Measurements from ENCODE around the gene CLSTN2. TPM values are rescaled to one million over a fixed set of nuclear protein-coding genes. Genes with fewer than 3 reads are reported as not detected.

Gene CLSTN2
- total RNA-seq, 4 donors from 2014 or later: 13.4 to 21.3 (median 19.4) TPM

DNA sequence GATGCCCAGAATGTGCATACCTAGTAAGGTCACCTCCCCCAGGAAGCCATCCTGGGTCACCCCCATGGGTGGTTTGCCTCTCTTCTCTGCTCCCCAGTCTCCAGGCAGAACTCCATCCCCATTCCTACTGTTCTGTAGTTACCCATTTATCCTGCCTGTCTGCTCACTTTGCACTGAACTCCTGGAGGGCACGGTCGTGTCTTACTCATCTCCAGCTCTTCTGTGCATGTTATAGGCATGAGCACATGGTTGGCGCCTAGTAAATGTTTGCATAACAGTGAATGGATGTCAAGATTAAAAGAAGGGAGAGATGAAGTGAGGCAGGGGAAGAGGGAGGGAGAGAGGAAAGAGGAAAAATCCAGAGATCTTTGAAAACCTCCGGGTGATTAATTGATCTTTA is 534.5 kb downstream of the CLSTN2 start:
- H3K27me3 ChIP-seq: no peaks in the 10 kb centered on the region
- H3K36me3 ChIP-seq: no peaks in the 10 kb centered on the region
- no peak for DNase-seq (ENCODE audit: low spot score in 2 of 2)
- no peaks in the 10 kb centered on the region for H3K9me3 ChIP-seq
- WGBS, 2 donors: 82 to 83% methylated on average over 4 of the region's 4 CpGs
- H3K4me1 ChIP-seq: no peaks in the 10 kb centered on the region
- H3K4me3 ChIP-seq: no peak overlapping the region
- H3K27ac ChIP-seq: no peak overlapping the region
- TF ChIP-seq EP300 (IDR thresholded peaks at IDR 0.05): no peak
- TF ChIP-seq, protein P1, sequence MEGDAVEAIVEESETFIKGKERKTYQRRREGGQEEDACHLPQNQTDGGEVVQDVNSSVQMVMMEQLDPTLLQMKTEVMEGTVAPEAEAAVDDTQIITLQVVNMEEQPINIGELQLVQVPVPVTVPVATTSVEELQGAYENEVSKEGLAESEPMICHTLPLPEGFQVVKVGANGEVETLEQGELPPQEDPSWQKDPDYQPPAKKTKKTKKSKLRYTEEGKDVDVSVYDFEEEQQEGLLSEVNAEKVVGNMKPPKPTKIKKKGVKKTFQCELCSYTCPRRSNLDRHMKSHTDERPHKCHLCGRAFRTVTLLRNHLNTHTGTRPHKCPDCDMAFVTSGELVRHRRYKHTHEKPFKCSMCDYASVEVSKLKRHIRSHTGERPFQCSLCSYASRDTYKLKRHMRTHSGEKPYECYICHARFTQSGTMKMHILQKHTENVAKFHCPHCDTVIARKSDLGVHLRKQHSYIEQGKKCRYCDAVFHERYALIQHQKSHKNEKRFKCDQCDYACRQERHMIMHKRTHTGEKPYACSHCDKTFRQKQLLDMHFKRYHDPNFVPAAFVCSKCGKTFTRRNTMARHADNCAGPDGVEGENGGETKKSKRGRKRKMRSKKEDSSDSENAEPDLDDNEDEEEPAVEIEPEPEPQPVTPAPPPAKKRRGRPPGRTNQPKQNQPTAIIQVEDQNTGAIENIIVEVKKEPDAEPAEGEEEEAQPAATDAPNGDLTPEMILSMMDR (IDR thresholded peaks at IDR 0.05): no peak
- no peak for TF ChIP-seq POLR2A (IDR thresholded peaks at IDR 0.05)

DNA sequence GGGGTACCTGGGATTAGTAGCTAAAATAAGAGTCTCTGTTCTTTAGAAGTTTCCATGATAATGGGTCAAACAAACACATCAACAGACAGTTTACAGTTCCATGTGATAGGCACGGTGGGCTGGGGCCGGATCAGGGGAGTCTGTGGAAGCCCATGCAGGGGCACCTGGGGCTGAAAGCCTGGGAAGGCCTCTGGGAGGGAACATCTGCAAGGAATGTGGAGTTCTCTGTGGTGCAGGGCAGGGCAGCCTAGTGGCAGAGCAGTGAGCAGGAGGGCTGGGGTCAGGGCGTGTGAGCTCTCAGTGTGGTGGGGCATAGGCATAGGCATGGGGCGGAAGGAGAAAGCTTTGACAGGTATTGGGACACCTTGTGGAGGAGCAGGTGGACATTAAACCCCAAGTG is 535.2 kb downstream of the CLSTN2 start:
- no peaks in the 10 kb centered on the region for H3K27me3 ChIP-seq
- no peak overlapping the region for H3K27ac ChIP-seq
- H3K4me3 ChIP-seq: no peak overlapping the region
- no peaks in the 10 kb centered on the region for H3K36me3 ChIP-seq
- no peaks in the 10 kb centered on the region for H3K9me3 ChIP-seq
- DNase-seq (ENCODE audit: low spot score in 2 of 2): no peak
- WGBS, 2 donors: 84 to 85% methylated on average over 4 of the region's 4 CpGs
- TF ChIP-seq, protein P1 (IDR thresholded peaks at IDR 0.05): no peak
- no peak for TF ChIP-seq POLR2A (IDR thresholded peaks at IDR 0.05)
- TF ChIP-seq EP300 (IDR thresholded peaks at IDR 0.05): no peak
- no peaks in the 10 kb centered on the region for H3K4me1 ChIP-seq

GRCh38 chr3:140470962-140471361 is 536.0 kb downstream of the CLSTN2 start:
- DNase-seq (ENCODE audit: low spot score in 2 of 2): no peak
- Histone ChIP-seq H3K4me1 (no peaks in the 10 kb centered on the region), H3K27me3 (no peaks in the 10 kb centered on the region), H3K9me3 (no peaks in the 10 kb centered on the region), H3K36me3 (no peaks in the 10 kb centered on the region), H3K4me3 (no peak overlapping the region), H3K27ac (no peak overlapping the region)
- 94 to 95% methylated on average over 2 of the region's 2 CpGs for WGBS, 2 donors
- TF ChIP-seq, protein P1 (IDR thresholded peaks at IDR 0.05): no peak
- TF ChIP-seq EP300 (IDR thresholded peaks at IDR 0.05) (no peak), POLR2A (IDR thresholded peaks at IDR 0.05) (no peak)

DNA sequence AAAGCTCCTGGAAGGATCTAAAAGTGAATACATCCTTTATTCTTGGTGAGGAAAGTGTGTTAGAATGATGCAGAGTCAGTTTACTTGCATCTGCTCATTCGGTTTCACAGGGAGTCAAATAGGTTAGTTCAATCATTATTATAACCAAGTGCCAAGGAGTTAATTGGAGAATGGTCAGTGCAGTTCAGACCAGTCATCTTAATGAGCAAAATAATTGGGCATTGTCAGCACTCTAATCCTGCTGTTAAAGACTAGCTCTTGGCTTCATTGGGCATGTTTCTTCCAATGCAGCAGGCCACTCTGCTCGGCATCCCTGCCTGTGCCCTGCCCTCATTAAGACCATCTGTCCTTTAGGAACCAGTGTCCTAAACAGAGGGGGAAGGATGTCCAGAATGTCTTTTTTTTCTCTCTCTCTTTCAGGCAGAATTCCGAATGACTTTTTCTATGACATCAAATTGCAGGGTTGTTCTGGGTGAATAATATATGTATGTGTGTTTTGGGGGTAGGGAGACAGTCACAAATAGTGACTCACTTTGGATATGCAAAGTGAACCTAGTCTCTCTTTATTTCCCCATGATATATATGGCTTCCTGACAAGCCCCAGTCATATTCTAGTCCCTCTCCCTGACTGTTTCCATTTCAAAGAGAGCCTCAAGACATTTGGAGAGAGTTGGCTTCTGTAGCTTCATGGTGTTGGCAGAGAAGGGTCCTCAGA is 537.5 kb downstream of the CLSTN2 start:
- Histone ChIP-seq H3K27me3 (no peaks in the 10 kb centered on the region), H3K9me3 (no peaks in the 10 kb centered on the region), H3K36me3 (no peaks in the 10 kb centered on the region), H3K27ac (no peak overlapping the region), H3K4me3 (no peak overlapping the region), H3K4me1 (no peaks in the 10 kb centered on the region)
- 67 to 73% methylated on average over 3 of the region's 3 CpGs for WGBS, 2 donors
- TF ChIP-seq EP300 (IDR thresholded peaks at IDR 0.05) (no peak), POLR2A (IDR thresholded peaks at IDR 0.05) (no peak)
- TF ChIP-seq, protein P1 (IDR thresholded peaks at IDR 0.05): no peak
- no peak for DNase-seq (ENCODE audit: low spot score in 2 of 2)

DNA sequence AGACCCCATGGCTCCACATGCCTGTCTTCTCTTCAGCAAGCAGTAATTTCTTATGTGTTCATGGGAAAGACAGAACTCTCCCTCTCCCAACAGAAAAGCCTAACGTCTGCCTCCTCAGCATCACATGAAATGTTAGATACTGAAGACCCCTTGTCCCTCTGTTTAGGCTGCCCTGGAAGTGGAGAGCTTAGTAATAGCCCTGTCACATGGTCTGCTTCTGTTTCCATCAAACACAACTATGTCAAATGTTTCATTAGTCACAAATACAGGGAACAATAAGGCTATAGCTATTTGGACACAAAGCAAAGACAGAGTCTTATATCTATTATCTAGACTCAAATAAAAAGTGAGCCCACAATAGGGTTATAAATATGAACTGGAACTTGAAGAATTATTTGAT is 552.6 kb downstream of the CLSTN2 start:
- no peak for DNase-seq (ENCODE audit: low spot score in 2 of 2)
- H3K27ac ChIP-seq: no peak overlapping the region
- H3K9me3 ChIP-seq: peaks cover 0 to 15% (median 0%) of the 10 kb centered on the region in 4 donors
- TF ChIP-seq POLR2A (IDR thresholded peaks at IDR 0.05): no peak
- TF ChIP-seq EP300 (IDR thresholded peaks at IDR 0.05): no peak
- TF ChIP-seq, protein P1 (IDR thresholded peaks at IDR 0.05): no peak
- H3K4me3 ChIP-seq: no peak overlapping the region
- no peaks in the 10 kb centered on the region for H3K4me1 ChIP-seq
- no peaks in the 10 kb centered on the region for H3K27me3 ChIP-seq
- H3K36me3 ChIP-seq: no peaks in the 10 kb centered on the region
- WGBS, 2 donors: 26 to 50% methylated on average over 1 of the region's 1 CpG

Measured in tibial nerve (tissue), 4 donors.